ENCODE results near the gene POLR3H.
A peak's percentile ranks its signal among the peaks of the same experiment; 100 is the strongest.

POLR3H gene

GRCh38 chr22:41516462-41516861 is 27.8 kb downstream of the POLR3H start:
- no peak for DNase-seq (ENCODE audit: low read depth)

GRCh38 chr22:41513391-41513790 is 30.9 kb downstream of the POLR3H start:
- no peak for DNase-seq (ENCODE audit: low read depth)

DNA sequence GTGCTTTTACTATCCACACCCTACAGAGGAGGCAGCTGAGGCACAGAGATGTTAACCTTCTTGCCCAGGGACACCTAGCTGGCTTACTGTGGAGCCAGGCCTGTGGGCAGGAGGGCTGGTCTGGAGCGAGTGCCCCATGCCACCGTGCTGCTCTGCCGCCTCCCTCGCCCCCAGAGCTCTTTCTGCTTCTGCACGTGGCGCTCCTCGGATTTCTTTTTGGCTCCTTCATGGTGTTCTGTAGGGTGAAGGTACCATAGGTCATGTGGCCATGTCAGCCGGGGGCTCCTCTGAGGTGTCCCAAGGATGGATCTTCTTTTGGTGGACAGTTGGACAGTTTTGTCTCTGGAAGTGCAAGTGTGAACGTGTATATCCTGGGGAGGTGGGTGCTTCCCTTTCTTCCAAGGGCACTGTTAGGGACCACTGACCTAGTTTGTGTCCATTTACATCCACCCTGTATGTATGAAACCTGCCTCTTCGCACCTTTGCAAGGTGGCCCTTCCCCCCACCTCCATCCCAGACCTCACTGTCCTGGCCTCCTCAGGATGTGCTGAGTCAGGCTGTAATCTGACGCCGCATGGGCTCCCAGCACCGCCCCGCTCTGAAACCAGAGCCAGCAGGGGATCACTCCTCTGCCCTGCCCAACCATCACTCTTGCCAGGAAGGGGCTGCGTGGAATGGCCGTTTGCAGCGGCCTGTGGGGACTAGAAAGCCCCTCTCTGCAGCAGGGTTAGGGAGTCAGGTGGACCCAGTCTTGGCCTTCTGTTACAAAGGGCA is 31.7 kb downstream of the POLR3H start:
- DNase-seq (ENCODE audit: low read depth) = no peak

- no peak for DNase-seq (ENCODE audit: low read depth)
These were observed 32.7 kb downstream of the POLR3H start for GRCh38 chr22:41511521-41511968.

GRCh38 chr22:41508770-41509170 is 35.5 kb downstream of the POLR3H start:
- DNase-seq (ENCODE audit: low read depth) = no peak

DNA sequence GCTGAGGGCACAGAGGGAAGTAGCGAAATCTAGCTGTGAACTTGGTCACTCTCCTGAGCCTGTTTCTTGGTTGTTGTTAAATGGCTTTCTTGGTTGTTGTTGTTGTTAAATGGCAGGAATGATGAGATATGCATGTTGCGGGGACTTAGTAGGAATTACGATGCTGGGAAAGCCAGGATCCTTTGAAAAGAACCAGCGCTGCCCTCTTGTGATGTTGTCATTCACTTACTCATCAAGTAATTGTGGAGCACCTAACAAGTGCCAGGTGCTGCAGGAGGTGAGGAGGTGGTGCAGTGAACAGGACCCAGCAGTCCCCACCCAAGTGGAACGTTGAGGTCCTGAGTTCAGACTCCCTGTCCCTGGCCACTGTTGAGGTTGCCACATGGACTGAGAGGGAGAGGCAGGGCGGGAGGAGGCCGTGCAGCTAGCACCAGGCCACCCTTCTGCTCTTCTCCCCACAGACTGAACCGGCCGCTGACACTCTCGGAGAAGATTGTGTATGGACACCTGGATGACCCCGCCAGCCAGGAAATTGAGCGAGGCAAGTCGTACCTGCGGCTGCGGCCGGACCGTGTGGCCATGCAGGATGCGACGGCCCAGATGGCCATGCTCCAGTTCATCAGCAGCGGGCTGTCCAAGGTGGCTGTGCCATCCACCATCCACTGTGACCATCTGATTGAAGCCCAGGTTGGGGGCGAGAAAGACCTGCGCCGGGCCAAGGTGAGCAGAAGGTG is 36.8 kb downstream of the POLR3H start:
- no peak for DNase-seq (ENCODE audit: low read depth)

GRCh38 chr22:41505511-41506220 is 38.6 kb downstream of the POLR3H start:
- DNase-seq (ENCODE audit: low read depth) = no peak

- no peak for DNase-seq (ENCODE audit: low read depth)
These were observed 39.5 kb downstream of the POLR3H start for GRCh38 chr22:41504816-41505215.

DNA sequence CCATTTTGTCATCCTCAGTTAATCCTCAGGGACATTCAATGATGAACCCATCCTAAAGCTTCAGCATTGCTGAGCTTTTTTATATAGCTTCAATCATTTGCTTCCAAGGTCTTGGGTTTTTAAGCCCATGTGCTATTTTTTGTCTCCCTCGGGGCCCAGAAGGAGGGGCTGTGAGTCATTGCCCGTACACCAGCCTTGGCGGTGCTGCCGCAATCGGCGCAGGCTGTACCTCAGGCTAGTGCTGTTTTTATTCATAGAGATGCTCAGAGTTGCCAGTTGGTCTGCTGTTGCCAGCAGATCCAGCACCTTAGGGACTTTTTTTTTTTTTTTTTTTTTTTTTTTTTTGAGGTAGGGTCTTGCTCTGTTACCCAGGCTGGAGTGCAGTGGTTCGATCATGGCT is 39.9 kb downstream of the POLR3H start:
- no peak for DNase-seq (ENCODE audit: low read depth)

- DNase-seq (ENCODE audit: low read depth) = no peak
These were observed 43.1 kb downstream of the POLR3H start for GRCh38 chr22:41501209-41501608.

DNA sequence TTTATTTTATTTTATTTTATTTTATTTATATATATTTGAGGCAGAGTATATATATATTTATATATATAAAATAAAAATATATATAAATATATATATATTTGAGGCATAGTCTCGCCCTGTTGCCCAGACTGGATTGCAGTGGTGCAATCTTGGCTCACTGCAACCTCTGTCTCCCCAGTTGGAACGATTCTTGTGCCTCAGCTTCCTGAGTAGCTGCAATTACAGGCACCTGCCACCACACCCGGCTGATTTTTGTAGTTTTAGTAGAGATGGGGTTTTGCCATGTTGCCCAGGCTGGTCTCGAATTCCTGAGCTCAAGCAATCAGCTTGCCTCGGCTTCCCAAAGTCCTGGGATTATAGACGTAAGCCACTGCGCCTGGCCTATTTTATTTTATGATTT is 44.0 kb downstream of the POLR3H start:
- no peak for DNase-seq (ENCODE audit: low read depth)

GRCh38 chr22:41499624-41500280 is 44.5 kb downstream of the POLR3H start:
- no peak for DNase-seq (ENCODE audit: low read depth)

DNA sequence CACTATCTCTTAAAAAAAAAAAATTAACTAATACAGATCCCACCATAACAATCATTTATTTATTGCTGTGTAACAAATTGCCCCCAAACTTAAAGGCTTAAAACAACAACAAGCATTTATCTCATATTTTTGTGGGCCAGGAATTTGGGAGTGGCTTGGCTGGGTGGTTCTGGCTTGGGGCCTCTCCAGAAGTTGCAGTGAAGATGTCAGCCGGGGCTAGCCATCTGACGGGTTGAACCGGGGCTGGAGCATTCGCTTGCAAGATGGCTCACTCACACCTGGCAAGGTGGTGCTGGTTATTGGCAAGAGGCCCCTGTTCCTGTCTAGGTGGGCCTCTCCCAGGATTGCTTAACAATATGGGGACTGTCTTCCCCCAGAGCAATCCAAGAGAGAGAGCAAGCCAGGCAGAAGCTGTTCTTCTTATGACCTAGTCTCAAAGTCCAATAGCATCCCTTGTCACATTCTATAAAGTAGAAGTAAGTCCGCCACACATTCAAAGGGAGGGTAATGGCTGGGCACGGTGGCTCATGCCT is 45.9 kb downstream of the POLR3H start:
- DNase-seq (ENCODE audit: low read depth) = no peak

DNA sequence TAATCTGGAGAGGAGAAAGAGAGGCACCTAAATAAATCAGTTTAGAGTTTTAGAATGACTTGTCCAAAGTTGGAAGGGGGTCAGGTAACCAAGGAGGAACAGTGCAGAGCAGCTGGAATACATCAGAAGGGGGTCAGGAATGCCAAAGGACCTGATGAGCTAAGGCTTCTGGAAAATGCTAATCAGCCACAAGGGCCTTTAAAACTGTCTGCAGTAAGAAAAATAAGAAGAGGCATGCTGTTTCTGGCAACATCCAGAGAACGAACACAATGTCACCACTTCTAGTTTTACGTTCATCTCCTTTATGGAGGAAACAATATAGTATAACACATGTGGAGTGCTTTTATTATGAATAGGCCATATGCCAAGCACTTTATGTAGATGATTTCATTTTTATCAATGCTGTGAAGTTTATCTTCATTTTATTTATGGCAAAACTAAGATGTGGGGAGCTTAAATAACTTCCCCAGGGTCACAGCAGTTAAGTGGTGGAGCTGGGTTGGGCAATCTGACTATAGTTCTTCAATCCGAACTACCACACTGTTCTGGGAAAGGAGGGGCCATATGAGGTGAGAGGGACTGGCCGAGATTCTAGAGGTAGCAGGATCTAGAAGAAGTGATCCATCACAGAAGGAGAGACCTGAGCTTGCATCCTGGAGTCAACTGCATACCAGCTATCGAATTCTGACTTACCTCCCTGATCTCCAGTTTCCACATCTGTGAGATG is 52.7 kb downstream of the POLR3H start:
- no peak for DNase-seq (ENCODE audit: low read depth)

GRCh38 chr22:41488596-41489385 is 55.5 kb downstream of the POLR3H start:
- DNase-seq (ENCODE audit: low read depth) = no peak

GRCh38 chr22:41488076-41488475 is 56.2 kb downstream of the POLR3H start:
- no peak for DNase-seq (ENCODE audit: low read depth)

GRCh38 chr22:41487037-41487935 is 57.0 kb downstream of the POLR3H start:
- DNase-seq (ENCODE audit: low read depth) = no peak

- DNase-seq (ENCODE audit: low read depth) = no peak
These were observed 59.2 kb downstream of the POLR3H start for GRCh38 chr22:41485033-41485432.

DNA sequence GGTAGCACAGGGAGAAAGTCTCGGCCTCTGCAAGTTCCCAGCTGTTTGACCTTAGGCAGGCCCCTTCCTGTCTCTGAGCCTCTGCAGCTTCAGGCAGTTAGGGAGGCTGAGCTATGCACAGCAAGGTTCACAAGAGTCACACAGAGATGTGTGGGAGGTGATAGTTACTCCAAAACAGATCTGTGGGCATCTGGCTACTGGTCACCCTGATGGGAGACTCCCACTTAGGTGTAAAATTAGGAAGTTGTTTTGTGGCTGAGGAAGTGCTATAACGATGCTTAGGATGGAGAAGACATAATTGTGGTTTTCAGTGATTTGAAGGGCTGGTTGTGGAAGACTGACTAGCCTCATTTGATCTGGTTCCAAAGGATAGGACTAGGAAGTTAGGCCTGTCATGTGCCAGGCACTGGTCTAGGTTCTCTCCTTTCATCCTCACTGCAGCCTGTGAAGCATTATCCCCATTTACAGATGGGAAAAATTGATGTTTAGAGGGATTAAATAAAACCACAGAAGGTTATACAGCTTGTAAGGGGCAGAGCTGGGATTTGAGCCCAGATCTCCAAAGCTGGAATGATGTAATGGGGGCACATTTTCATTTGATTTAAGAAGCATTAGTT is 61.8 kb downstream of the POLR3H start:
- DNase-seq (ENCODE audit: low read depth) = peak; percentile 31

Measured in GM04503 (cell line).